Hematopoietic multipotent progenitor cell treated with erythropoietin and hydrocortisone succinate and interleukin-3 and kit ligand, for 8 days (in vitro differentiated cells): ENCODE measurements around the gene RGCC.
A peak's percentile ranks its signal among the peaks of the same experiment; 100 is the strongest.
"Not testable (repeated sequence)": the region's sequence is repeated elsewhere in the genome, so short reads cannot be mapped to it uniquely, and the experiment has no call there.

Experiments used
- DNase-seq: peaks from one replicate; pipeline ENCODE4 v3.0.0-alpha.2; 2015

The RGCC gene, protein sequence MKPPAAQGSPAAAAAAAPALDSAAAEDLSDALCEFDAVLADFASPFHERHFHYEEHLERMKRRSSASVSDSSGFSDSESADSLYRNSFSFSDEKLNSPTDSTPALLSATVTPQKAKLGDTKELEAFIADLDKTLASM

GRCh38 chr13:41456768-41457588, at the start of gene RGCC:
Gene RGCC (plus strand): TSS chr13:41457550. CDS start chr13:41457708, 158 bp downstream.
- DNase-seq: peak; percentile 86

DNA sequence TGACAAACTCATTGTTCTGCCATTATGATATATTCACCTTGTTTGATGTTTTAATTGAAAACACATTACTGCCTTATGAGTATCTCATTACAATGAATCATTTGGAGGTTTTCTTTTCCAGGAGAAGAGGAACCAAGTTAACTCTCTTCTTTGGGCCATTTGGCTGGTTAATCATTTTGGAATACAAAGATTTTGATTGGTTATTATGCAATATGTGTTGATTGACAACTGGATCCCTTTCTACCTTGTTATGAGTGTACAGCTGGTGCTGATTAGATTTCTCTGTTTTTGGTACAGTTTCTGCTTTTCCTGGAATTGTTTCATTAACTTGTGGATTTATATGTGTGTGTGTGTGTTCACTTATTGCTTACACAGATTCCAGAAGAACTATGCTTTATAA, 49.2 kb upstream of the RGCC start:
- DNase-seq: no peak

DNA sequence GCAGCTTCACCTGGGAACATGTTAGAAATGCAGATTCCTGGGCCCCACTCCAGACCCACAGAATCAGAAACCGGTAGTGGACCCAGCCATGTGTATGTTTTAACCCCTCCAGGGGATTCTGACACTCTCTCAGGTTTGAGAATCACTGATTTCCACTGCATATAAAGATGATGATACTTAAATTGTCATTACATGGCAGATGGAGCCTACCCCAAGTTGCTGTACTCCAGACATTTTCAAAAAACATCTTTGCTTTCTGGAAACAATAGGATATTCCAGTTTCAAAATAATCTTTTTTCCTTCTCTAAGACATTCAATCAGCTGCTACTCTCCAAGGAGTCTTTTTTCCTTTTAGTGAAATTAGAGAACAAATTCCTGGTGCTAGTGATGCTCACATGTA, 48.6 kb upstream of the RGCC start:
- no peak for DNase-seq

GRCh38 chr13:41409611-41410010, 47.7 kb upstream of the RGCC start:
- DNase-seq: no peak

DNA sequence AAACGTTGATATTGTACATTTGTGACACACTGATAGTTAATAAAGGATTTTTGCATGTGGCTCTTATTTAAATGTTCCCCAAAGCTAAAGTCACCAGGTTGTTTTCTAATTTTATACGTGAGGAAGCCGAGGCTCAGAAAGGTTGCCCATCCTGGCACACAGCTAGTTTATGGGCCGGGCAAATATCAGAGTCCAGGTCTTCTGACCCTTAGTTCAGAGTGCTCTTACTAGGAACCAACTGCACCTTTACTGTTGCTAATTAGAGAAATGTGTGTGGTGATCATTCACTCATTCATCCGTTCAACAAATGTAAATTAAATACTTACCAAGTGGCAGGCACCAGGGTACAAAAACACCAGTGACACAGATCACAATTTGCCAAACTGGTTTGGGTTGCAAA, 46.3 kb upstream of the RGCC start:
- no peak for DNase-seq

- peak; percentile 47 for DNase-seq
Observed at GRCh38 chr13:41411522-41411921, 45.8 kb upstream of the RGCC start.

GRCh38 chr13:41413872-41414271, 43.5 kb upstream of the RGCC start:
- no peak for DNase-seq

- no peak for DNase-seq
Observed at GRCh38 chr13:41416276-41416675, 41.1 kb upstream of the RGCC start.

GRCh38 chr13:41418027-41418426, 39.3 kb upstream of the RGCC start:
- no peak for DNase-seq

- DNase-seq: no peak
Observed at GRCh38 chr13:41418731-41419130, 38.6 kb upstream of the RGCC start.

- DNase-seq: no peak
Observed at GRCh38 chr13:41419206-41419605, 38.1 kb upstream of the RGCC start.

DNA sequence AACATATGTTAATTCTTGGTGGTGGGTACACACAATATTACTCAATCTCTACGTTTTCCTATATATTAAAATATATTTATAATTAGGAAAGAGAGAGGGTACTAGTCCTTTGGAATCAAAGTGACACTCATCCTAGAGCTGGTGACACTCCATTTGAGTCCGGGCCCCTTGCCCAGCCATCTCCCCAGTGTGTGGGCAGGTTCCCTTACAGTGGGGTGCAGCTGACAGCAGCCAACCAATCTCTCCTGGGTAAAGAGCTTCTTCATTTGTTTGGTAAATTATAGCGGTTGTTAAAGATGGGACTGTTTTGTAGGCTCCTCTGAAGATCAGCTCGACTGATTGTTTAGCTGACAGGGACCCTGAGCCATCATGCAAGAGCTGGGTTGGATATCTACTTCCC, 37.2 kb upstream of the RGCC start:
- DNase-seq: no peak

GRCh38 chr13:41421330-41421729, 36.0 kb upstream of the RGCC start:
- DNase-seq: not testable (repeated sequence)

DNA sequence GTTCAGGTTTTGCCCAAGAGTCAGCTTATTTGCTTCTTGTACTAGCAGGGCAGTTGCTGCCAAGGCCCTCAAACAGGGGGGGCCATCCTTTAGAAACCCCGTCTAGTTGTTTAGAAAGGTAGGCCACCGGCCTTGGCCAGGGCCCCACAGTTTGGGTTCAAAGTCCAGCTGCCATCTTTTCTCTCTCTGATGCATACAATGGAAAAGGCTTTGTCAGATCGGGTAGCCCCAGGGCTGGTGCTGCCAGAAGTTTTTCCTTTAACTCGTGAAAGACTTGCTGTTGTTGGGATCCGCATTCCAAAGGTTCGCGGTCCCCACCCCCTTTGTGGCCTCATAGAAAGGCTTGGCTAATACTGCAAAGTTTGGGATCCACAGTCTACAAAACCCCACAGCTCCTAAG, 35.4 kb upstream of the RGCC start:
- DNase-seq: not testable (repeated sequence)

DNA sequence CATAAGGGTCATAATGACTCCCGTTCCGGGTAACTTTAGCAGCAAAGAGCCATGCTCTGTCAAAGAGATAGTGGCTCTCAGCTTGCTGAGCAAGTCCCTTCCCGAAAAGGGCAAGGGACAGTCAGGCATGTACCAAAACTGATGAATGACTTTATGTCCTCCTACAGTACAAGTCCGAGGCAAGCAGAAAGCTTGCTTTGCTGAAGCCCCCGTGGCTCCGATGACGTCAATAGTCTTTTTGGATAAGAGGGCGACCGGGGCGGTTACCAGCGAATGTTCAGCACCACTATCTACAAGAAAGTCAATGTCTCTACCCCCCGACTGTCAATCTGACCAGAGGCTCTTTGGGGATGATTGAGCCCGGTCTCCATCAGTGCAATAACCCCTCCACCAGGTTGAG, 34.1 kb upstream of the RGCC start:
- DNase-seq: not testable (repeated sequence)

GRCh38 chr13:41424675-41425074, 32.7 kb upstream of the RGCC start:
- not testable (repeated sequence) for DNase-seq

DNA sequence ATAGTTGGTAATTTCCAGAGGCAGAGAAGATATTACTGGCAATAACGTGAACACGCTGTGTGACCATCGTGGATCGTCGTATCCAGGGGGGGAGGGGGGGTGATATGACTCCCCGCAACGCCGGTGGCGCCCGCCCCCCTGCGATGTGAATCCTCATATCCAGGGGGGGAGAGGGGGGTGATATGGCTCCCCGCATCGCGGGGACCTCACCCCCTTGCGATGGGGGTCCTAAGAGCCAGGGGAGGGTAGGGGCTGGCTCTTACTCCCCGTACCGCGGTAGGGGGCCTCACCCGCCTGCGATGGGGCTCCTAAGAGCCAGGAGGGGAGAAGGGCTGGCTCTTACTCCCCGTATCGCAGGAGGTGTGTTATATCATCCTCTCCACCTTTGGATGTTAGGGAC, 31.3 kb upstream of the RGCC start:
- DNase-seq: no peak

DNA sequence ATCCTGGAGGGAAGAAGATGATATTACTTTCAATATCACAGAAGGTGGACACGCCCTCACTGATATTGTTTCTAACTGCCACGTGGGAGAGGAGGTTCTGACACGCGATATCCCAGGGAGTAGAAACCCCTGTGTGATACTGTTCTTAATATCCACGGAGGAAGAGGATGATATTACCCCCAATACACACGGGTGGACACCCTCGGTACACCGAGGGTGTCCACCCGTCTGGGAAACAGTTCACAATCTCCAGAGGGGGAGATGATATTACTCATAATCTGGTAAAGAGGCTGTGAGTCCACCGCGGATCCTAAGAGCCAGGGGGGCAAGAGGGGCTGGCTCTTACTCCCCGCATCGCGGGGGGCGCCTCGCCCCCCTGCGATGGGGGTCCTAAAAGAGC, 29.7 kb upstream of the RGCC start:
- DNase-seq: no peak

DNA sequence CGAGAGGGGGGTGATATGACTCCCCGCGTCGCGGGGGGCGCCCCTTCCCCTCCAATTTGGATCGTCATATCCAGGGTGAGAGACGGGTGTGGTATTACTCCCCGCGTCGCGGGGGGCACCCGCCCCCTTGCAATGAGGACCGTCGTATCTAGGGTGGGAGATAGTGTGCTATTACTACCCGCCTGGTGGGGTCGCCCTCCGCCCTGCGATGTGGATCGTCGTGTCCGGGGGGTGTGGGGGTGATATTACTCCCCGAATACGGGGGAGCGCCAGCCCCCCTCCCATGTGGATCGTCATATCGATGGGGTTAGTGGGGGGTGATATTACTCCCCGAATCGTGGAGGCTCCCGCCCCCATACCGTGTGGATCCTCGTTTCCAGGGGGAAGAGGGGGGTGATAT, 29.2 kb upstream of the RGCC start:
- DNase-seq: no peak

DNA sequence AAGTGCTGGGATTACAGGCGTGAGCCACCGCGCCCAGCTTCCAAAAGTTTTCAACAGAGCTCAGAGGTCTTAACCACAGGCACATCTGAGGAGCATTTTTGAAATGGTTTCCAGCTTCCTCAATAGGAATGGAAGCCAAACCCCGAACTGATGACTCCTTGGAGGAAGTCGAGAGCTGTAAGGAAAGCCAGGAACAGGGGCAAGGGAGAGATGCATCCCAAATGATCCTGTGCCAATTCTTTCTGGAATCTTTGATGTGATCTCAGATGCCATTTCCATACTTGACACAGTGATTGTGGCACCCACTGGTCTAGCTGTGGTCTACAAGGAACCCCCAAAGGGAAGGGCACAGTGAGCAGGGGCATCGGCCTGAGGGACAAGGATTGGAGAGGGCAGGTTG, 23.3 kb upstream of the RGCC start:
- DNase-seq: not testable (repeated sequence)

GRCh38 chr13:41434831-41435520, 22.4 kb upstream of the RGCC start:
- no peak for DNase-seq

GRCh38 chr13:41443969-41444368, 13.4 kb upstream of the RGCC start:
- no peak for DNase-seq

GRCh38 chr13:41452462-41452861, 4.9 kb upstream of the RGCC start:
- DNase-seq: no peak

DNA sequence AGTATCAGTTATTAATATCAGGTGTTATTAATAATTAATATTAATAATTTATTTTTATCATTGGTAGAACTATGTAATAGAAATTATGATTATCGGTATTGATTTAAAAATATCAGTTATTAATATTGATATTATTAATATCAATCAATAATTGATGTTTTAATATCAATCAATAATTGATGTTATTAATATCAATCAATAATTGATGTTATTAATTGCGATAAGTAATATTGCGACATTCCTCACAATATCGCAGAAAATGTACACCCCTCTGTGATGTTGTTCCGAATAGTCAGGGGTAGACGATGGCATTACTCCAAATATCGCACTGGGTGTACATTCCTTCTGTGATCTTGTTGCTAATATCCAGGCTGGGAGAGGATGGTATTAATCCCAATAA, 3.7 kb upstream of the RGCC start:
- no peak for DNase-seq
